Keratinocyte (primary cell): ENCODE measurements around the gene ANKS1A. TPM values are rescaled to one million over a fixed set of nuclear protein-coding genes. Genes with fewer than 3 reads are reported as not detected.

Source experiments
- DNase-seq: peaks from one replicate; pipeline ENCODE4 v3.0.0-alpha.2; 2011; ENCODE audit warnings: low read depth, missing footprints, low spot score
- FAIRE-seq: peaks from 2 replicates; lab custom pipeline; 2011; peaks lifted over from hg19 to GRCh38; lab: Jason Lieb, UNC
- H2AFZ ChIP-seq: 2 replicates; pipeline ENCODE4 v1.6.0; 2012; ENCODE audit warnings: low read length, control low read depth, inconsistent platforms; ENCODE audit not compliant: control insufficient read depth
- H3K27ac ChIP-seq: 2 replicates; pipeline ENCODE4 v1.5.1; 2011; ENCODE audit warnings: low read length; ENCODE audit not compliant: control insufficient read depth, insufficient read depth
- H3K27me3 ChIP-seq: 3 replicates; pipeline ENCODE4 v1.6.0; 2011; ENCODE audit warnings: low read length; ENCODE audit not compliant: control insufficient read depth, insufficient read depth; ENCODE audit errors: extremely low read depth
- H3K36me3 ChIP-seq, 2 experiments: 2 replicates in 1 of 2; 3 replicates in 1 of 2; pipeline ENCODE4 v1.5.1; 2011; ENCODE audit warnings: low read length in 2 of 2, mild to moderate bottlenecking in 1 of 2; ENCODE audit not compliant: control insufficient read depth in 2 of 2, insufficient read depth in 2 of 2; ENCODE audit errors: extremely low read depth in 1 of 2
- H3K4me1 ChIP-seq: 3 replicates; pipeline ENCODE4 v1.5.1; 2011; ENCODE audit warnings: low read length; ENCODE audit not compliant: control insufficient read depth, insufficient read depth; ENCODE audit errors: extremely low read depth
- H3K4me2 ChIP-seq: 3 replicates; pipeline ENCODE4 v1.6.0; 2011; ENCODE audit warnings: low read depth, low read length; ENCODE audit not compliant: control insufficient read depth, insufficient read depth; ENCODE audit errors: extremely low read depth
- H3K4me3 ChIP-seq, 3 experiments: fragments of 200-600 bp in 1 of 3; sonication (generic) in 1 of 3; 2 replicates in 2 of 3; 3 replicates in 1 of 3; pipeline ENCODE4 v1.5.1; 2011 to 2016; ENCODE audit warnings: low read length in 3 of 3, mild to moderate bottlenecking in 3 of 3, control low read depth in 2 of 3, inconsistent platforms in 1 of 3, low read depth in 1 of 3, mixed read lengths in 1 of 3, mixed run types in 1 of 3, moderate library complexity in 1 of 3; ENCODE audit not compliant: control insufficient read depth in 2 of 3, insufficient read depth in 2 of 3; ENCODE audit errors: extremely low read depth in 1 of 3
- H3K79me2 ChIP-seq: 2 replicates; pipeline ENCODE4 v1.6.0; 2012; ENCODE audit warnings: low read length; ENCODE audit not compliant: control insufficient read depth, insufficient read depth
- H3K9ac ChIP-seq: 3 replicates; pipeline ENCODE4 v1.6.0; 2011; ENCODE audit warnings: low read length; ENCODE audit not compliant: control insufficient read depth, insufficient read depth; ENCODE audit errors: extremely low read depth
- H3K9me1 ChIP-seq: 3 replicates; pipeline ENCODE4 v1.6.0; 2011; ENCODE audit warnings: low read length; ENCODE audit not compliant: control insufficient read depth, insufficient read depth; ENCODE audit errors: extremely low read depth
- H3K9me3 ChIP-seq: 2 replicates; pipeline ENCODE4 v1.5.1; 2012; ENCODE audit warnings: low read depth, low read length; ENCODE audit not compliant: control insufficient read depth
- H4K20me1 ChIP-seq: 3 replicates; pipeline ENCODE4 v1.6.0; 2011; ENCODE audit warnings: low read length; ENCODE audit not compliant: control insufficient read depth, insufficient read depth; ENCODE audit errors: extremely low read depth
- EZH2 ChIP-seq: IDR thresholded peaks from one replicate; pipeline ENCODE4 v1.6.1; 2012; ENCODE audit warnings: inconsistent platforms, mild to moderate bottlenecking, low read length, moderate library complexity
- dilution Hi-C: fragments of 300-500 bp; cut with MboI; formaldehyde crosslinking; loops from one replicate; pipeline ENCODE4 v1.7.0; 2020; ENCODE audit warnings: low sequenced_read_pairs; ENCODE audit not compliant: extremely low pct_ligation_motif_present
- polyA plus RNA-seq, 5 experiments: library from polyadenylated mRNA; depleted of rRNA in 3 of 5; stranded (reverse) in 3 of 5; stranded (forward) in 1 of 5; unstranded in 1 of 5; fragments of >200 nt; gene quantifications; 1 replicate in 1 of 5; 2 replicates in 3 of 5; 3 replicates in 1 of 5; pipeline versions ENCODE4 v1.2.1 to v1.2.3, GENCODE V29; 2011 to 2012; ENCODE audit warnings: missing spikeins in 2 of 5, low read depth in 1 of 5, low replicate concordance in 1 of 5
- TF ChIP-seq, protein P1 (sequence below), 3 experiments: IDR thresholded peaks in 1 of 3; conservative IDR thresholded peaks in 1 of 3; optimal IDR thresholded peaks in 1 of 3; 2 replicates in 2 of 3; 3 replicates in 1 of 3; pipeline versions ENCODE3 to v1.5.1; 2011; ENCODE audit warnings: low read length in 3 of 3, mild to moderate bottlenecking in 3 of 3, moderate library complexity in 2 of 3, control low read depth in 1 of 3, inconsistent platforms in 1 of 3; ENCODE audit not compliant: insufficient read depth in 2 of 3; ENCODE audit errors: extremely low read depth in 1 of 3

Gene ANKS1A
- polyA plus RNA-seq, 1 donor (not counting 4 experiments of a cell fraction or from before 2014, with no cell fraction given): 8.6 TPM

DNA sequence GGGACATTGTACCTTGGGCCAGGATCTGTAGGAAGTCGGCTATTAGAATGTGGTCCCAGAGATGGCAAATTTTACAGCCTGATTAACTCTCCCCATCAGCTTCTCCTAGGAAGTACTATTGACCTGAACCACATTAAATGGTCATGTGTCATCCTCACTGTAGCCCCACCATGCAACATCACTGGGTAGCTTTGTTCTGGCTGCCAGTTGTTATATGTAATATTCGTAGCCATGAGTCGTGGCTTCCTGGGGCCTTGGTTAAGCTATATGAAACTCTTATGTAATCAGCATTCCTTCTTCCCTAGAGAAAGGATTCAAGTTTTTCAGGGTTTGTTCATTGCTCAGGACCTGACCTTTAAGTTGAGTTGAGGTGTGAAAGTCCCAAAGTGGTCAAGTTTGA lies 125.7 kb downstream of the ANKS1A start:
- Histone ChIP-seq H3K9ac (no peak overlapping the region), H3K4me2 (no peak overlapping the region), H3K36me3 (peaks cover 3 to 7% of the 10 kb centered on the region in 2 experiments), H2AFZ (no peak overlapping the region), H3K27ac (no peak overlapping the region), H3K27me3 (no peaks in the 10 kb centered on the region), H4K20me1 (no peaks in the 10 kb centered on the region), H3K4me1 (no peaks in the 10 kb centered on the region), H3K4me3 (no peak overlapping the region), H3K9me3 (no peaks in the 10 kb centered on the region), H3K9me1 (no peaks in the 10 kb centered on the region), H3K79me2 (no peaks in the 10 kb centered on the region)
- no peak for TF ChIP-seq EZH2
- TF ChIP-seq, protein P1, sequence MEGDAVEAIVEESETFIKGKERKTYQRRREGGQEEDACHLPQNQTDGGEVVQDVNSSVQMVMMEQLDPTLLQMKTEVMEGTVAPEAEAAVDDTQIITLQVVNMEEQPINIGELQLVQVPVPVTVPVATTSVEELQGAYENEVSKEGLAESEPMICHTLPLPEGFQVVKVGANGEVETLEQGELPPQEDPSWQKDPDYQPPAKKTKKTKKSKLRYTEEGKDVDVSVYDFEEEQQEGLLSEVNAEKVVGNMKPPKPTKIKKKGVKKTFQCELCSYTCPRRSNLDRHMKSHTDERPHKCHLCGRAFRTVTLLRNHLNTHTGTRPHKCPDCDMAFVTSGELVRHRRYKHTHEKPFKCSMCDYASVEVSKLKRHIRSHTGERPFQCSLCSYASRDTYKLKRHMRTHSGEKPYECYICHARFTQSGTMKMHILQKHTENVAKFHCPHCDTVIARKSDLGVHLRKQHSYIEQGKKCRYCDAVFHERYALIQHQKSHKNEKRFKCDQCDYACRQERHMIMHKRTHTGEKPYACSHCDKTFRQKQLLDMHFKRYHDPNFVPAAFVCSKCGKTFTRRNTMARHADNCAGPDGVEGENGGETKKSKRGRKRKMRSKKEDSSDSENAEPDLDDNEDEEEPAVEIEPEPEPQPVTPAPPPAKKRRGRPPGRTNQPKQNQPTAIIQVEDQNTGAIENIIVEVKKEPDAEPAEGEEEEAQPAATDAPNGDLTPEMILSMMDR (optimal IDR thresholded peaks at IDR 0.05 in 1 of 3, IDR thresholded peaks at IDR 0.05 in 1 of 3, conservative IDR thresholded peaks at IDR 0.05 in 1 of 3; ENCODE audit: extremely low read depth in 1 of 3, insufficient read depth in 2 of 3, low read length in 3 of 3): no peak
- no peak for FAIRE-seq
- DNase-seq: no peak
- dilution Hi-C loops: no loop called here

DNA sequence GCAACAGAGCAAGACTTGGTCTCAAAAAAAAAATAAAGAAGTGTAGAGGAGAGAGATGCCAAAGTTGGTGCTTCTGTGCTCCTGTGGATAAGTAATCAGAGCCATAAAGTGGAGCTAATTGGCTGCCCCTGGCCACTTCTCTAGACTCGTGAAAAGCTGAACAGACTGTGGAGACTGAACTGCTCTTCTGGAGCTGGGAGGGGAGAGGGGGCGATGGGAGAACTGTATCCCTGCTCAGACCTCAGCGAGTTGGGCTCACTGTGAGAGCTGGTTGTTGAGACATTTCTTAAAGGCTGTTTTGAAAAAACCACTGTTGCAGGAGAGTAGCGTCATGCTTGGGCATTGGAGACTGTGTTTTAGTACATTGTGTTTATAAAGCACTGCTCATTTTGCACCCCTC lies 126.4 kb downstream of the ANKS1A start:
- Histone ChIP-seq H3K27me3 (no peaks in the 10 kb centered on the region), H3K27ac (no peak overlapping the region), H3K79me2 (no peaks in the 10 kb centered on the region), H3K9me3 (no peaks in the 10 kb centered on the region), H3K4me1 (no peaks in the 10 kb centered on the region), H4K20me1 (no peaks in the 10 kb centered on the region), H2AFZ (no peak overlapping the region), H3K9ac (no peak overlapping the region), H3K36me3 (peaks cover 3 to 7% of the 10 kb centered on the region in 2 experiments), H3K9me1 (no peaks in the 10 kb centered on the region), H3K4me3 (no peak overlapping the region), H3K4me2 (no peak overlapping the region)
- FAIRE-seq (no peak), DNase-seq (no peak)
- dilution Hi-C loops: no loop called here
- TF ChIP-seq, protein P1 (optimal IDR thresholded peaks at IDR 0.05 in 1 of 3, IDR thresholded peaks at IDR 0.05 in 1 of 3, conservative IDR thresholded peaks at IDR 0.05 in 1 of 3; ENCODE audit: extremely low read depth in 1 of 3, insufficient read depth in 2 of 3, low read length in 3 of 3): no peak
- no peak for TF ChIP-seq EZH2
